Skeletal muscle cell (primary cell): ENCODE results near the gene TMEM217.
A peak's percentile ranks its signal among the peaks of the same experiment; 100 is the strongest.

Experiments used
- DNase-seq: peaks from one replicate; pipeline ENCODE4 v3.0.0-alpha.2; 2010; ENCODE audit warnings: low read depth
- H3K4me3 ChIP-seq: 2 replicates; pipeline ENCODE4 v1.5.1; 2011; ENCODE audit warnings: low read depth, mild to moderate bottlenecking, control low read depth, low read length, moderate library complexity

The TMEM217 gene

GRCh38 chr6:37253486-37254007, 4.4 kb downstream of the TMEM217 start:
- no peak for DNase-seq

GRCh38 chr6:37251211-37251780, 6.6 kb downstream of the TMEM217 start:
- H3K4me3 ChIP-seq = no peak overlapping the region
- no peak for DNase-seq

More at GRCh38 chr6:37253486-37254007, 4.4 kb downstream of the TMEM217 start:
- no peak overlapping the region for H3K4me3 ChIP-seq

- H3K4me3 ChIP-seq = no peak overlapping the region
- DNase-seq = peak; percentile 100
Measured at GRCh38 chr6:37244430-37245310, 13.3 kb downstream of the TMEM217 start.

GRCh38 chr6:37243816-37244370, 14.1 kb downstream of the TMEM217 start:
- no peak for DNase-seq

GRCh38 chr6:37243131-37243815, 14.7 kb downstream of the TMEM217 start:
- DNase-seq = no peak
- H3K4me3 ChIP-seq = no peak overlapping the region

More at GRCh38 chr6:37243816-37244370, 14.1 kb downstream of the TMEM217 start:
- H3K4me3 ChIP-seq = no peak overlapping the region

GRCh38 chr6:37242429-37243052, 15.4 kb downstream of the TMEM217 start:
- no peak overlapping the region for H3K4me3 ChIP-seq
- DNase-seq = peak; percentile 97

GRCh38 chr6:37241775-37242428, 16.0 kb downstream of the TMEM217 start:
- DNase-seq = no peak
- H3K4me3 ChIP-seq = no peak overlapping the region

- no peak overlapping the region for H3K4me3 ChIP-seq
- no peak for DNase-seq
Measured at GRCh38 chr6:37241131-37241530, 16.8 kb downstream of the TMEM217 start.

GRCh38 chr6:37239950-37240713, 17.8 kb downstream of the TMEM217 start:
- DNase-seq = peak; percentile 99
- H3K4me3 ChIP-seq = no peak overlapping the region

- DNase-seq = peak; percentile 64
- no peak overlapping the region for H3K4me3 ChIP-seq
Measured at GRCh38 chr6:37239526-37239925, 18.4 kb downstream of the TMEM217 start.

- no peak for DNase-seq
- H3K4me3 ChIP-seq = no peak overlapping the region
Measured at GRCh38 chr6:37238381-37238780, 19.6 kb downstream of the TMEM217 start.

- DNase-seq = no peak
- H3K4me3 ChIP-seq = no peak overlapping the region
Measured at GRCh38 chr6:37237789-37238188, 20.2 kb downstream of the TMEM217 start.

- no peak for DNase-seq
- no peak overlapping the region for H3K4me3 ChIP-seq
Measured at GRCh38 chr6:37236921-37237320, 21.0 kb downstream of the TMEM217 start.

GRCh38 chr6:37233541-37233940, 24.4 kb downstream of the TMEM217 start:
- no peak overlapping the region for H3K4me3 ChIP-seq
- no peak for DNase-seq

- no peak for DNase-seq
- H3K4me3 ChIP-seq = no peak overlapping the region
Measured at GRCh38 chr6:37232430-37233017, 25.4 kb downstream of the TMEM217 start.

GRCh38 chr6:37230104-37230503, 27.8 kb downstream of the TMEM217 start:
- no peak for DNase-seq
- H3K4me3 ChIP-seq = no peak overlapping the region

- H3K4me3 ChIP-seq = no peak overlapping the region
- DNase-seq = no peak
Measured at GRCh38 chr6:37225350-37226169, 32.4 kb downstream of the TMEM217 start.
